ENCODE measurements around the gene CCDC7.
"Not testable (repeated sequence)": the region's sequence is repeated elsewhere in the genome, so short reads cannot be mapped to it uniquely, and the experiment has no call there.

Gene CCDC7

GRCh38 chr10:32854435-32854834 lies 408.5 kb downstream of the CCDC7 start:
- in situ Hi-C loops (cut with MboI; ENCODE audit: low sequenced_read_pairs) = no loop called here

DNA sequence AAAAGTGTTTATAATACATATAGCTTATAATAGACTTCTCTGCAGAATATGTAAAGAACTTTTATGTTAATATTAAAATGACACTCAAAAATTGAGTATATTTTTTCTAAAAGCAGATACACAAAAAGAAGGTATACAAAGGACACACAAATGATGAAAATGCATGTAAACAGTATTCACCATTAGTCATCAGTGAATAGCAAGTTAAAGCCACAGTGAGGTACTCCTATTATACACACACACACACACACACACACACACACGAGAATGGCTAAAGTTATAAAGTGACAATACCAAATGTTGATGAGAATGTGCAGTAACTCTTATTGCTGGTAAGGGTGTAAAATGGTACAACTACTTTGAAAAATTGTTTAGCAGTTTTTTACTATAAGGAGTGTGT lies 419.2 kb downstream of the CCDC7 start:
- in situ Hi-C loops (cut with MboI; ENCODE audit: low sequenced_read_pairs) = no loop called here

- in situ Hi-C loops (cut with MboI; ENCODE audit: low sequenced_read_pairs) = no loop called here
Measured at GRCh38 chr10:32877915-32878314, 432.0 kb downstream of the CCDC7 start.

DNA sequence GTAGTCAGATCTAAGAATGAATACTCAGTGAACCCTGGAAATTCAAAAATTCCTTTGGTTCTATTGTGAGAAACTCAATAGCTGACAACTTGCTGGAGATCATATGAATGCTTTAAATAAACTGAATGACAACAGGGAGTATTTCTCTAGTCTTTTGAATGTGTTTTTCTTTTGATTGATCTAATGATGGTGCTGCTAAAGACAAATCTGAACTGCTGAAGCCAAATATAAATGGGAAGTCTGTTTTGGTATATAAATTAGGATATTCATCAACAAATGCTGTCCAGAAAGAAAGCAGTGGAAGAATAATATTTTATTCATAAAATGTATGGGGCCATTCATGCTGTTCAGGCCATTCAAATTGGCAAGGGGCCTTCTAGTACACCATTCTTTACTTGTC lies 432.7 kb downstream of the CCDC7 start:
- in situ Hi-C loops (cut with MboI; ENCODE audit: low sequenced_read_pairs) = no loop called here

GRCh38 chr10:32882076-32882475 lies 436.1 kb downstream of the CCDC7 start:
- in situ Hi-C loops (cut with MboI; ENCODE audit: low sequenced_read_pairs) = no loop called here

DNA sequence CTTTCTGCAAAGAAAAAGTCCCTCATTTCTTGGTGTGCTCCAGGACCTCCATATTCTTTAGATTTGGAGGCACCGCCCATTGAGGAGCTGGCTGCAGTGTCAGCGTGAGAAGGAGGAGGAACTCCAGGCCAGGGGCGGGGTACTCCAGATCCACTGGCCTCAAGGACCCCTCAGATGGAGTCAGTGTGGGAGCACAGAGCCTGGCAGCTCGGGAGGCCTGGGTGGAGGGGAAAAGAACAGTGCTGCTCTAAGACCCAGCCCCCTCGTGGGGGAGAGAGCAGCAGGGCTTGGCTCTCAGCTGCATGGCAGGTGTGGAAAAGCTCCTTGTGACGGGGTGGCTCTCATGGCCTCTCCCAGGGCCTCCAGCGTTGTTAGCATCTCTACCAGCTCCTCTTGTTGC lies 441.5 kb downstream of the CCDC7 start:
- in situ Hi-C loops (cut with MboI; ENCODE audit: low sequenced_read_pairs) = no loop called here

DNA sequence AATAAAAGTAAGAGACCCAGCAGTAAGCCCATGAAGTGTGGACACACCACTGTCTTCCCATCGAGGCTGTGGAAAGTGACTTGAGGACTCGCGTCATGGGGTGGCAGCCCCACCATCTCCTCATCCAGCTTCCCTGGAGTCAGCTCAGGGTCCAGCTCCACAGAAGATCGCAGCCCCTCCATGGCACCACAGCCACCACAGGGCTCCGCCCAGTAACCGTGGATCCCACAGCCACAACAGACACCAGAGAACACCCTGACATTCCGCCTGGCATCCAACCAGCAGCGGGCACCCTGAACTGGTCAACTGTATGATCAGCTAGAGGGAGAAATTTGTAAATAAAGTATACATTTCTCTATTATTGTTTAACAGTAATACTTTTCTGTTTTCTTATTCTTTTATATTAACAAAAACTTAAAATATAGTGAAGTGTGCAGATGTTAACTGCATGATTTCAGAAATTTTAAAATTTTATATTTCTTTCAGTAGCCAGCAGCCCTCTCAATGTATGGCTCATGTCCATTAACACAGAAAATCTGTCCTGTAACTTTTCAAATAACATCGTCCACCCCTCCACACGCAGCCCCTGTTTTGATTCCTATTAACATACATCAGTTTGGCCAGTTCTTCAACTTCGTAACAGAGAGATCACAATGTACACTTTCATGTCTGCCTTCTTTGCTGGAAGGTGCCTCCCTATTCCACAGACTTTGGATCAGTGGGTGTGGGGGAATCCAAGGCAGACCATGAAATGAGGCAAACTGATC lies 442.4 kb downstream of the CCDC7 start:
- in situ Hi-C loops (cut with MboI; ENCODE audit: low sequenced_read_pairs) = no loop called here

GRCh38 chr10:32889631-32890212 lies 443.8 kb downstream of the CCDC7 start:
- in situ Hi-C loops (cut with MboI; ENCODE audit: low sequenced_read_pairs) = no loop called here

DNA sequence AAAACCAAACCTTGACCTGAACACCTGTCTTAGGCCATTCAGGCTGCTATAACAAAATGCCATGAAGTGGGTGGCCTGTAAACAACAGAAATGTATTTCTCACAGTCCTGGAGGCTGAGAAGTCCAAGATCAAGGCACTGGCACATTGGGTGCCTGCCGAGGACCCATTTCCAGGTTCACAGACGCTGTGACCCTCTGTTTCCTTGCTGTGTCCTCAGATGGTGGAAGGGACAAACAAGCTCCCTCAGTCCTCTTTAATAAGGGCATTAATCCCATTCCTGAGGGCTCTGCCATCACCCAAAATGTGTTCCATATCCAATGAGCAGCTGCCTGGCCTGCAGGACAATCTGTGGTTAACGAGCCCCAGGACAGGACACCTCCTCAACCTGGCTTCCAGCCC lies 444.5 kb downstream of the CCDC7 start:
- in situ Hi-C loops (cut with MboI; ENCODE audit: low sequenced_read_pairs) = no loop called here

DNA sequence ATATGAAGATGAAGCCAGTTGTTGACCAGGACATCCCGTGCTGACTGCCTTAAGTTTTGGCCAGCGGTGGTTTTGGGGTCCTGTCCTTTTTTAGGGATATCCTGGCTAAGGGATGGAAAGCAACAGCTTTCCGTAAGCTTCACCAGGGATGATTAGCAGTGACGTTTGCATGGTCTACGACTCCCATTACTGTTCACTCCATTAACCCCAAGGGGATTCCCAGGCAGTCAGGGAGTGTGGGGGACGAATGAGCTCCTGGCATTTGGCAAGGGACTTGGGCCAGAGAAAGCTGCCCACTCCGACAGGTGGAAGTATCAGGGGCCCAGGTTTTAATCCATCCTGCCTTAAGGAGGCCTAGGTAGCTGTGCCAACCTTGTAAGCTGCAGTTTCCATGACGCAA lies 445.3 kb downstream of the CCDC7 start:
- in situ Hi-C loops (cut with MboI; ENCODE audit: low sequenced_read_pairs) = no loop called here

GRCh38 chr10:32893434-32893833 lies 447.5 kb downstream of the CCDC7 start:
- in situ Hi-C loops (cut with MboI; ENCODE audit: low sequenced_read_pairs) = no loop called here

GRCh38 chr10:32893916-32894664 lies 448.1 kb downstream of the CCDC7 start:
- in situ Hi-C loops (cut with MboI; ENCODE audit: low sequenced_read_pairs) = no loop called here

- in situ Hi-C loops (cut with MboI; ENCODE audit: low sequenced_read_pairs) = not testable (repeated sequence)
Measured at GRCh38 chr10:32895200-32895968, 449.4 kb downstream of the CCDC7 start.

DNA sequence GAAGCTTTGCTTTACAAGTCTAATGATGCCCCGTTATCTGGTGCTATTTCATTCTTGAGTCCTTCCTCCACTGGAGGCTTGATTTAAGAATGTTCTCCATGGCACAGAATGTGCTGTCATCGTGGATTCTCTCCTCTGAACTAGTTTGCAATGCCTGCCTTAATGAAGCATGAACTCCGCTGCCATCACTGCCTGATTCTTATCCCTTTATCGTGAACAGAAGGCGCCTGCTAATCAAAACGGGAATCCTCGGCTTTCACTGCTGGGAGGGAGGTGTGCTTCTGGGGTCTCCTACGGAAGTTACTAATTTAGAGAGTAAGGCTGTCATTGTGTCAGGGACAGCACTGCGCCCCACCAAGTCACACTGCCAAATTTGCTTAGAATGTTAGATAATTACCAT lies 455.9 kb downstream of the CCDC7 start:
- in situ Hi-C loops (cut with MboI; ENCODE audit: low sequenced_read_pairs) = no loop called here

DNA sequence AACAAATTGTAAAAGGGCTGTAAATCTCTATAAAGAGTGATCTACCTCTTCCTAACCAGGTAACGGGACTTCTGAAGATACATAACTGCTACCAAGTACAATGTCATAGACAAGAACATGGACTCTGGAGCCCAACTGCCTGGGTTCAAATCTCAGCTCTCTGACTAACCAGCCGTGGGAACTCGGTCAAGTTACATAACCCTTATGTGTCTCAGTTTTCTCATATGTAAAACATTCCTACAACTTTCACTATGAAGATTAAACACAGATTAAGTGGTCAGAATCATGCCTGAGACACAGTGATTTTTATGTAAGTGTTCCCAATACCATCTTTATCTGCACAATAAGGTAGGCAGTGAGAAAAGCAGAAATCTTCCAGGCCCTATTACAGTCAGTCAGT lies 459.5 kb downstream of the CCDC7 start:
- in situ Hi-C loops (cut with MboI; ENCODE audit: low sequenced_read_pairs) = no loop called here

- in situ Hi-C loops (cut with MboI; ENCODE audit: low sequenced_read_pairs) = no loop called here
Measured at GRCh38 chr10:32906595-32906994, 460.7 kb downstream of the CCDC7 start.

- in situ Hi-C loops (cut with MboI; ENCODE audit: low sequenced_read_pairs) = no loop called here
Measured at GRCh38 chr10:32909456-32909855, 463.5 kb downstream of the CCDC7 start.

DNA sequence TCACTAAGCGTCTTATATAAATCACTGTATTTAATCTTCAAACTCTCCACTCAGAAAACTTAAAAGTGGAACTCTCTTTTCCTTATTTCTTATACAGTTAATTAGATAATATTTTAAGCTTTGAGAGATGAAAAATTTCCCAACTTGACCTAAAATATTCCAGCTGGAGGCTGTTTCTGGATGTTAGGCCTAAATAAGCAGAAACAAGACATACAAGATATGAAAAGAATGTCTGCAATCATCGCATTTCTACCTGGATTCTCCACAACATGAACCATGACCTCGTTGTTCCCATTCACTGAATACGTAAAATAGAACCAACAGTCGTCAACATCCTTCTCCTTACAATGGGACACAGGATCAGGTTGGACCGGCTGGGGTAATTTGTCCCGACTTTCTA lies 464.0 kb downstream of the CCDC7 start:
- in situ Hi-C loops (cut with MboI; ENCODE audit: low sequenced_read_pairs) = not testable (repeated sequence)

- in situ Hi-C loops (cut with MboI; ENCODE audit: low sequenced_read_pairs) = no loop called here
Measured at GRCh38 chr10:32911285-32912016, 465.5 kb downstream of the CCDC7 start.

DNA sequence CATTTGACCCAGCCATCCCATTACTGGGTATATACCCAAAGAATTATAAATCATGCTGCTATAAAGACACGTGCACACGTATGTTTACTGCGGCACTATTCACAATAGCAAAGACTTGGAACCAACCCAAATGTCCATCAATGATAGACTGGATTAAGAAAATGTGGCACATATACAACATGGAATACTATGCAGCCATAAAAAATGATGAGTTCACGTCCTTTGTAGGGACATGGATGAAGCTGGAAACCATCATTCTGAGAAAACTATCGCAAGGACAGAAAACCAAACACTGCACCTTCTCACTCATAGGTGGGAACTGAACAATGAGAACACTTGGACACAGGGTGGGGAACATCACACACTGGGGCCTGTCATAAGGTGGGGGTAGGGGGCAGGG lies 471.9 kb downstream of the CCDC7 start:
- in situ Hi-C loops (cut with MboI; ENCODE audit: low sequenced_read_pairs) = not testable (repeated sequence)

GRCh38 chr10:32922170-32922569 lies 476.2 kb downstream of the CCDC7 start:
- in situ Hi-C loops (cut with MboI; ENCODE audit: low sequenced_read_pairs) = no loop called here
